ENCODE measurements around the gene MISP3.

MISP3 gene

DNA sequence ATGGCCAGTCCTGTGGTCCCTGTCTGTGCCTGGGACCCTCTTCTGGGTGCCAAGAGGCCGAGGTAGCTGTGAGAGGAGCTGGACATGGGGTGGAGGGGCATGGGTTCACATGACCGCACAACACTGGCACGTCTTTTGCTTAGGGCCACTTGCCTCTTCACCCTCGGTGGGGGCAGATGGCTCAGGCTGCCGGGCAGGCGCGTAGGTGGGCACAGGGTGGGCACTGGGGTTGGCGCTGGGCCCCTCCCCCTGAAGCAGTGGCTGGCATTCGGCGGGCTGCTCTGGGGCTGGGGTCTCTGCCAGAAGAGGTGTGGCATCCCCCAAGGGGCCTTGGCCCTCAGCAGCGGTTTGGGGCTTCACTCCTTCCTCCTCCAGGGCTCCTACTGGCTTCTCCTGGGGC is 19.1 kb upstream of the MISP3 start:
- DNase-seq (ENCODE audit: low spot score) = no peak

DNA sequence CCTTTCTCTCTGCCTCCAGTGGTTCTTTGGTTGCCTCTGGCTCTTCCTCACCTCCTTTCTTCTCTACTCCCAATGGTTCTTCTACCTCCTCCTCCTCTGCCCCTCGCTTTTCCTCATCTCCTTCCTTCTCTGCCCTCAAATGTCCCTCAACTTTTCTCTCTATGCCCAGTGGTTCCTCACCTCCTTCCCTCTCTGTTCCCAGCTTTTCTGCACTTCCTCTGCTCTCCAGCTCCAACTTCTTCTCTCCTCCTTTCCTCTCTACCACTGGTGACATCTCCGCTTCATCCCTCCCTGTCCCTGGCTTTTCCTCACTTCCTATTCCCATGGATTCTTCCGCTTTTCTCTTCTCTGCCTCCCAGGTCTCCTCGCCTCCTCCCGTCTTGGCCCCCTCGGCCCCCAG is 18.5 kb upstream of the MISP3 start:
- no peak for DNase-seq (ENCODE audit: low spot score)

DNA sequence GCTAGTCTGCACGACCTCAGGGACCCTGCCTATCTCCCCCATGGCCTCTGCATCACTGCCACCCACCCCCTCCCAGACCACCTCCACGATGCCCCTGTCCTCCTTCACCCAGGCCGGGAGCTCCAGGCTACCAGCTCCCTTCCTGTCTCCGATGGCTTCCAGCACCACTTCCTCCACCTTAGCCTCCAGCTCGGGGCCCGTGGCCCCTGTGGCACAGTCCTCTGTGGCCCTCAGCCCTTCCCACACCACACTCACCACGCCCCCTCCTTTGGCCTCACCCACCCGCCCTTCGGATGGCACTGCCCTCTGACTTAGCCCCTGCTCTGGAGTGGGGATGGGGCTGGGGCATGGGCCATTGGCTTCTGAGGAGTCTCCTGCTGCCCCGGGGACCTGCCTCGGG is 17.9 kb upstream of the MISP3 start:
- DNase-seq (ENCODE audit: low spot score) = no peak

DNA sequence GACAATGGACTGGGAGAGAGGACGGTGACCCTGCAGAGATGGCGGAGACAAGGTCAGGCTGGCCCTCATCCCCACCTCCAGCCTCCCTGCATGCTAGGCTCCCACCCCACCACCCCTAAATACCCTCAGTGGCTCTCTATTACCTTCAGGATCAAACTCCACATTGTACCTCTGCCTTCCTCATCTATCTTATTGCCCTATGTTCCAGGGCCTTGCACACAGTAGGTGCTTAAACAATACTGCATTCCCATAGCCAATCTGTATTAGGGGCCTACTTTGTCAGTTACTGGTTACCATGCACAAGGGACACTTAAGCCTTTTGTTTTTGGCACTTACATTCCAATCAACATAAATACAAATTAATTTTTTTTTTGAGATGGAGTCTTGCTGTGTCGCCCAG is 17.2 kb upstream of the MISP3 start:
- DNase-seq (ENCODE audit: low spot score) = no peak

DNA sequence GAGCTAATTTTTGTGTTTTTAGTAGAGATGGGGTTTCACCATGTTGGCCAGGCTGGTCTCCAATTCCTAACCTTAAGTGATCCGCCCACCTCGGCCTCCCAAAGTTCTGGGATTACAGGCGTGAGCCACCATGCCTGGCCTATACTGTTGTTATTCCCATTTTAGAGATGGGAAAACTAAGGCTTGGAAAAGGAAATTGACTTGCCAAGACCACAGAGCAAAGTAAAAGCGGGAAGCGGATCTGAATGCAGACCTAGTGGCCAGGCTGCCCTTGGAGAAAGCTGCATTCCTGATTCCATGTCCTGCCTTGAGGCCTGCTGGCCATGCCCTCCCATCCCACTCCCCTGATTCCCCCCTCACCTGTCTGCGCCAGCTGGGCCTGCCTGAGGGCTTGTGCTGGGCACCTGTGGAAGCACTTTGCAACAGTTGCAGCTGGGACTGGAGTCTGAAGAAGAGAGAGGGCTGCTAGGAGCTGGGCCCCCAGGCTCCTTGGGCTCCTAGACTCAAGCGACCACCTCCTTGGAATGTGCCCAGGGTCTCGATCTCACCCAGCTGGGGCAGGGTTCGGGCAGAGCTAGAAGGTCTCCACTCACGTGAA is 16.4 kb upstream of the MISP3 start:
- DNase-seq (ENCODE audit: low spot score) = no peak

GRCh38 chr19:14056741-14057356 is 15.7 kb upstream of the MISP3 start:
- DNase-seq (ENCODE audit: low spot score) = no peak

- DNase-seq (ENCODE audit: low spot score) = no peak
Observed at GRCh38 chr19:14058182-14059092, 14.1 kb upstream of the MISP3 start.

DNA sequence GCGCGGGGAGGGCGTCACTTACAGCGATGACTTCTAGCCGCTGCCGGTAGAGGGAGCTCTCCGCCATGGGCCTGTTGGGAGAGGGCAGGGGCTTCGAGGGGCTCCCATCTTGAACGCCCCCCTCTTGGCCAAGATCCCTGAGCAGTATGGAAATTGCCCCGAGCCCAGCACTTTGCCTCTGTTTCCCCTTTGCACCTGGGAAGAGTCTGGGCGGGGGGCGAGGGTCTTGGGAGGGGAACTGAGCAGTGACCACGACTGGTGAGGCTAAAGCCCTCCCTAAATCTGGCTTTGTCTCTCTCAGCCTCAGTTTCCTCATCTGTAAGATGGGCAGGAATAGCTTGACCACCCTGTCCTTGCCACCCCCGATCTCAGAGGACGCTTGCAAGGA is 13.5 kb upstream of the MISP3 start:
- DNase-seq (ENCODE audit: low spot score) = peak; percentile 39

GRCh38 chr19:14059652-14060155 is 12.9 kb upstream of the MISP3 start:
- DNase-seq (ENCODE audit: low spot score) = no peak

- DNase-seq (ENCODE audit: low spot score) = no peak
Observed at GRCh38 chr19:14061081-14061749, 11.4 kb upstream of the MISP3 start.

DNA sequence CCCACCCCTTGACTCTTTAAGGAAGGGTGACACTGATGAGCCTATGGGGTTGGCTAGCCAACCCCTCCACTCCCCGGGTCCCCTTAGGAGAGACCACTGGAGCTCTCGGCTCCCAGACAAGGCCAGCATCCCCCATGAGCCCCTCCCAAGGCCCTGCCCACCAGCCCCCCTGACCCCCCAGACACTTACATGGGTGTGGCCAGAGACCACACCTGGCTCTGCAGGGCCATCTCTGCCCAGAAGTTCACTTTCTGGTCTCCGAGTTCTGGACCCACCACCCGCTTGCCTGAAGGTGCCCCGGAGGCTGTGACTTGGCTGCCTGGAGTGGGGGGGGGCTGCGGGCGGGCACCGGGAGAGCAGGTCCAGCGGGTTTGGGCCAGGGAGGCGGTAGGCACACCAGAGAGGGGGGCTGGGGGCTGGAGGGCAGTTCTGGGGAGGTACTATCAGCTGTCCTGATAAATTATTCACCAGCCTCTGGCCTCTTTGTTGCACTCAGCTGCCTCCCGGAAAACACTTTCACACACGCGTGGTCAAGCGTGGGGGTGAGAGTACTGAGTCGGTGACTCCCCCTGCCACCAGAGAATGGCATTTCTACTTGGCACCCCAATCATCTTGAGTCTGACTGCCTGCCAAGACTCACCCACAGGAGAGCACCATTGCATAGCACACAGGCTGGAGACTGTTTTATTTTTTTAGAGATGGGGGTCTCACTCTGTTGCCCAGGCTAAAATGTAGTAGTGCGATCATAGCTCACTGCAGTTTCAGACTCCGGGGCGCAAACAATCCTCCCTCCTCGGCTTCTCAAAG is 10.6 kb upstream of the MISP3 start, which contains the start of gene PALM3:
TSS of gene PALM3 (minus strand) at position 326 of the 807 bp plus-strand sequence. CDS start at position 230, 96 bp downstream.
- DNase-seq (ENCODE audit: low spot score) = no peak

DNA sequence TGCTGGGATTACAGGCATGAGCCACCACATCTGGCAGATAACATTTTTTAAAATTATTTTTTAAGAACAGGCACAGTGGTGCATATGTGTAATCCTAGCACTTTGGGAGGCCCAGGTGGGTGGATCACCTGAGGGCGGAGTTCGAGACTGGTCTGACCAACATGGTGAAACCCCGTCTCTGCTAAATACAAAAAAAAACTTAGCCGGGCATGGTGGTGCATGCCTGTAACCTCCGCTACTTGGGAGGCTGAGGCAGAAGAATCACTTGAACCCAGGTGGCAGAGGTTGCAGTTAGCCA is 10.1 kb upstream of the MISP3 start:
- no peak for DNase-seq (ENCODE audit: low spot score)

DNA sequence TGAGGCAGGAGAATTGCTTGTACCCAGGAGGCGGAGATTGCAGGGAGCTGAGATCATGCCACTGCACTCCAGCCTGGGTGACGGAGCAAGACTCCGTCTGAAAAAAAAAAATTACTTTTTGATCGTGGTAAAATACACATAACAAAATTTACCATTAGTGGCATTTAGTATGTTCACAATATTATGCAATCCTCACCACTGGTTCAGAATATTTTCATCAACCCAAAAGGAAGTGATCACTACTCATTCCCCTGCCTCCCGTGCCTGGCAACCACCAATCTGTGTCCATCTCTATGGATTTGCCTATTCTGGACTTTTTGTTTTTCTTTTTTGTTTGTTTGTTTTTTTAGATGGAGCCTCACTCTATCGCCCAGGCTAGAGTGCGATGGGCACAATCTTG is 9.5 kb upstream of the MISP3 start:
- DNase-seq (ENCODE audit: low spot score) = no peak

- no peak for DNase-seq (ENCODE audit: low spot score)
Observed at GRCh38 chr19:14066134-14066533, 6.5 kb upstream of the MISP3 start.

- no peak for DNase-seq (ENCODE audit: low spot score)
Observed at GRCh38 chr19:14070268-14071050, 2.1 kb upstream of the MISP3 start.

- DNase-seq (ENCODE audit: low spot score) = peak; percentile 76
Observed at GRCh38 chr19:14073261-14073924, 807 bp downstream of the MISP3 start.

DNA sequence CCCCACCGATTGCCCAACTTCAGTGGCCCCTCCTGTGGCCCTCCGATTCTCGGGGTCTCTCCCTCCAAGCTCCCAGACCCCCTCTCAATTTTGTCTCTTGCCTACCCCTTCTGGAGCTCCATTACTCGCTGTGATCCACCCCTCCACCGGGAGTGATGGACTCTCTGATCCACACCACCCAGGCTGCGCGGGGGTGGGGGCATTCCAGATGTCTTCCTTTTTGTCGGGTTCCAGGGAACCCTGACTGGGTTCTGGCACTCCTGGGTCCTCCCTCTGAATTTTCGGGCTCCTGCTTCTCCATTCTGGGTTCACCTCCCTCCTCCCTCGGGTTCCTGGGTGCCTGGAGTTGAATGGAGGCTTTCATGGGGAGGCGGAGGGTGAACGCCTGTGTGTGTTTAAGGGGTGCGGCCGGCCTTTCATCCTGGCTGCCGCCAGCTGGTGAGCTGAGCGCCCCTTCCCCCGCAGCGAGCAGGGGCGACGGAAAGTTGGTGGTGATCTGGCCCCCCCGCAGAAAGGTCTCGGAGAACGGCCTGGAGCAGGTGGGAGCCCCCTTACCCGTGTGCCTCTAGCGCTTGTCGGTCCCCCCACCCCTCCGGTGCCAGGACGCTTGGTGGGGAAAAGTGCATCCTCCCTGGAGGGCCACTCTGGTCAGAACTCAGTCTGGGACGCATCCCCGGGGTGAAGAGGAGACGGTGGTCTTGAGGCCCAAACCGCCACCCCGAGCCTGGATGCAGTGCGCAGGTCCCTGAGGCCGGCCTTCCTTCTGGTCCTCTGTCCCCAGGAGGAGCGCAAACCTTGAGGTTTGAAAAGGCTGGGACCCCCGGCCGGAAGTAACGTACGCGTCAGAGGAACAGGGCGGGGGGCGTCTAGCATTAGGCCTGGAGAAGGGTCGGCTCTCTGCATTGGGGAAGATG is 1.6 kb downstream of the MISP3 start:
- DNase-seq (ENCODE audit: low spot score) = no peak

DNA sequence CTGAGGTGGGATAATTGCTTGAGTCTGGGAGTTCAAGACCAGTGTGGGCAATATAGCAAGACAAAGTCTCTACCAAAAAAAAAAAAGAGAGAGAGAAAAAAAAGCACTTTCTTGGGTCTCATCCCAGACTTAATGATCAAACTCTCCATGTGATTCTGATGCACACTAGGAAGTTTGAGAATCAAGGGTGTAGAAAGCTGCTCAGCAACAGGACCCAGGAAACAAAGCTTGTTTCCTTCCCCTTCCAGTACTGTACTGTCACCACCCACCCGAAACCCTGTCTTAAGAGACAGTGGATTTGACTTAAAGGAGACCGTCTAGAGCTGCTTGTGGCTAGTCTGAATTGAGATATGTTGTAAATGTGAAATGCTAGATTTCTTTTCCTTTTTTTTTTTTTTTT is 5.8 kb downstream of the MISP3 start:
- DNase-seq (ENCODE audit: low spot score) = no peak
